Fibroblast of peridontal ligament (primary cell): ENCODE measurements around the gene STX4.

ENCODE experiments used
- DNase-seq: peaks from one replicate; pipeline ENCODE4 v3.0.0-alpha.2; 2010; ENCODE audit errors: extremely low read depth

The STX4 gene

DNA sequence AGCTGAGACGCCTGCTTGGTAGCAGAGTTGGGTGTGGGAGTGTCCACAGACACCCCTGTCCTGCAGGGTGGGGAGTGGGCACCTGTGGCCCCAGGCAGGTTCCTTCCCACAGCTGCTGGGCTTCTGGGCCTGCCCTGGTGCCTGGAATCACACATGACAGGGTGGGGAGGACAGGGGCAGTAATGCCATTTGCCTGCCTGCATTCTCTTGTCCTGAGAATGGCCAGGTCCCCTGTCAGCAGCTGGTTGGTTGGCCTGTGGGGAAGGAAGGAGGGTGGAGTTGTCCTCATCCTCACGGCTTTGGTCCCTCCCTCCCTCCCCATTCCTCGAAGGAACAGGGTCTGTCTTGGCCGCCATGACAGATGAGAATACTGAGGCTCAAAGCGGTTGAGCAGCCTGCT, 50.2 kb downstream of the STX4 start:
- no peak for DNase-seq

DNA sequence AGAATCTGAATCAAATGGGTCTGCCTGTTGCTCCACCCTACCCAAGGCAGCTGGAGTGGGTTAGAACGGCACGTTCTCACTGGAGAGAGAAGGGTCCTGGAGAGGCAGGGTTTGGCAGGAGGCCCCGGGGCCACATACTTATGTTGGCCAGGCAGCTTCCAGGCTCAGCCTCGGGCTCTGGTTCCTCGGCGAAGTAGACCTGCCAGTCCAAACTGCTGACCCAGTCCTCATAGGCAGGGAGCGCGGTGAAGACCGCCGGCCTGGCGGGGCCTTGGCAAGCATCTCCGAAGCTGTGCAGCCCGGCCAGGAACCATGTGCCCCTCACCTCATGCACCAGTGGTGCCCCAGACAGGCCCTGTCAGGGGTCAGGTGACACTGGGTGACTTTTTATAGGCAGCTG, 50.6 kb downstream of the STX4 start:
- DNase-seq, result no peak

DNA sequence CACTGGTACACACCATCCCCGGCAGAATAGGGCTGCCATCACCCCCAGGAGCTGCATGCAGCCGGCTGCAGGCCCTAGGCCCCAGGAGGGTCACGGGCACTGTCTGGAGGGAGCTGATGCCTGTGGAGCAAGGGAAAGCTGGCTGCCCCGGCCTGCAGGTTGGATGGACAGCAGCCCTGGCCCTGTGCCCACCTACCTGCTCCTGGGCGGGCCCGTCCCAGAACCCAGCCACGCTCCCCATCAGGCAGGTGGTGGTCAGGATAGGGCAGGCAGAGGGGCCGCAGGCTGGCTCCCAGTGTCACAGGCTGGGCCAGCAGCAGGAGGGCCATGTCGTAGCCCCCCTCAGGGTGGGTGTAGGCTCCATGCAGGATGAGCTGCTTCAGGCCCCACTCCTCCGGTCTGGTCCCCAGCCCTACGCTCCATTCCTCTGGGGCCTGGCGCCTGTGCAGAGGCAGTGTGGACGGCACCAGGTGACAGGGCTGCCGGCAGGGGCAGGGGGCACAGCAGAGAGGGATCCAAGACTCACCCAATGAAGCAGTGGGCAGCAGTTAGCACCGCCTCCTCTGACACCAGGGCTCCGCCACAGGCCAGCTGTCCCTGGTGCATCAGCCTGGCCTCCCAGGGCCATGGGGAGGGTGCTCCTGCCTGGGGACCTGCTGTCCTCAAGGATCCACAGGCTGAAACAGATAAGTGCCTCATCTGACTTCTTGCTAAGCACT, 51.4 kb downstream of the STX4 start:
- DNase-seq, result no peak

DNA sequence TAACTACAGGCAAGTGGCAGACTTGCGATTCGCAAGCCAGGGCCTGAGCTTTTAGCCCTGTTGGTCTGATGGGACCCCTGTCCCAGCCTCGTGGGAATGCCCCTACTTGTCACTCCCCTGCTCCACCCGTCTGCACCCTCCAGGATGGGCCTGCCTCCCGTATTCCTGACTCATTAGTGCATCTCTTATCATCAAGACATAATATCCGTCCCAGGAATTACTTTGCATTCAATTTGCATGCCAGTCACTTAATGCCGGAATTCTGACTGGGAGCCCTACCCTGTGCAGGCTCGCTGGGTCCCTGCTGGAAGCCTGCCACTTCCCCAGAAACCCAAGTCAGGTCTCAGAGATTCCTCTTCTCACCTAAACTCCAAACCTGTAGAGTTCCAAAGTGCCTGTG, 52.1 kb downstream of the STX4 start:
- DNase-seq, result no peak

DNA sequence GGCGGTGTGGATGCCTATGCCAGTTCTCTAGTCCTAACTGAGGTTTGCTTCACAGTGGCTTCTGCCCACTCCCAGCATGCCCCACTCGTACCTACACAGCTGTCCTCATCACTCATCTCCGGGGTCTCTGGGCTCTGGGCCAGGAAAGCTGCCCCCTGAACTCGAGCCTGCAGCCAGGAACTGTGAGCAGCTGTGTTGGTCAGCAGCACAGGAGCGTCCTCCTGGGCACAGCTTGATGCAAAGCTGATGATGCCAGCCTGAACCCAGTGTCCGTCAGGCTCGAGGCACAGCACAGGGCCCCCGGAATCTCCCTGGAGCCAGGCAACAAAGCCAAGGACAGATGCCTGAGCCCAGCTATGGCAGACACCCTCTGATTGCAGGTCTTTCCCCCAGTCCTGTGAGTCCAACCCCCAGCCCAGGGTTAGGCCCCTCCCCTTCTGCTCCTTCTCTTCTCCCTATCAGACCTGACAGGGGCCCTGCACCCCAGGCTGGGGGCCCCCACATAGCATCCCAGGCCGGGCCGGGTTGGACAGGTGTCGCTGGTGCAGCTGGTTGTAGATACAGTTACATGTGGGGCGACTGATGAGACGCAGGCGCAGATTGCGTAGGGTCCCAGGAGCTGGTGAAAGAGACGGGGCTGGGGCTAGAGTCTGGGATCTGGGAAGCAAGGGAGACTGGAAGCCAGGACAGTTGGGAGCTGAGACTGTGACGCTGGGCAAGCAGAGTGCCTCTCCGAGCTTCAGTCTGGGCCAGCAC, 52.7 kb downstream of the STX4 start:
- DNase-seq, result no peak

DNA sequence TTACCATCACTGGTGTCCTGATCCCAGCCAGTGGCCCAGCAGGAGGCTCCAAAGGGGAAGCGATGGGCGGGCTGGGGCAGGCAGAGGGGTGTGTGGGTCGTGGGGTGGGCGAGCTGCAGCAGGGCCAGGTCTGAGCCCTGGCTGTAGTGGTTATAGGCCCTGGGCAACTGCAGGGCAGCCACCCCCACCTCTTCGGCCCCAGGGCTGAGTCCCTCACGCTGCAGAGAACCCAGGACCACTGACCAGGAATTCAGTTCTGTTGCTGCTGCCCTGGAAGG, 53.2 kb downstream of the STX4 start:
- no peak for DNase-seq

DNA sequence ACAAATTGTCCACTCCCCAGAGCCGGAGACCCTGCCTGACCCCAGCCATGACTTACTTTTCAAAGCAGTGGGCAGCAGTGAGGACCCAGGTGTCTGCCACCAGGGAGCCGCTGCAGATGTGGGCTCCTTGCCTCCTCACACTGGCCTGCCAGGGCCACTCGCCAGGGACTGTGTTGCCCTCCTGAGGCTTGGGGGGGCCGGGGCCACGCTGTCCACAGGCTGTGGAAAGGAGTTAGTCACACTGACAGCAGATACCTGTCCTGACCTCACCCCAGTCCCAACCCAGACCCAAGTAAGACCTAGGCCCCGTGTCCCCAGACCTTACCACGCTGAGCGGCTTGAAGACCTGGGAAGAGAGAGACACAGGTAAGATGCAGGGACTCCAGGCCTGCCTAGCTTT, 54.1 kb downstream of the STX4 start:
- no peak for DNase-seq

DNA sequence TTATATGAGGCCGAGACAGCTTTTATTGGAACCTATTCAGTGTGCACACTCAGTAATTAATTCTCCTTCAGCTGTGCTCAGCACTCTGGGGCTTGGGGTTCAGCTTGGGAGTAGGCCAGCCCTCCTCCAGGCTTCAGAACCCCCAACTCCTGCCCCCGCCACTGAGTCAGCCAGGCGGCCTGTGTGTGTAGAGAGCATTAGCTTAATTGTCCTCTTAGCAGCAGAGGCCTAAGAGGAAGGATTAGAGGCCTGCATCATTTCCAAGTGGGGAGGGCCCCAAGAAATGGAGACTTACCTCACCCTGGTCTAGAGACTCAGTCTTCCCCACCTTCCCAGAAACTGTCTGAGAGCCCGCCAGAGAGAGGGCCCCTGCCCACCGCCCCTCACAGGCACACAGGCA, 54.6 kb downstream of the STX4 start:
- no peak for DNase-seq

DNA sequence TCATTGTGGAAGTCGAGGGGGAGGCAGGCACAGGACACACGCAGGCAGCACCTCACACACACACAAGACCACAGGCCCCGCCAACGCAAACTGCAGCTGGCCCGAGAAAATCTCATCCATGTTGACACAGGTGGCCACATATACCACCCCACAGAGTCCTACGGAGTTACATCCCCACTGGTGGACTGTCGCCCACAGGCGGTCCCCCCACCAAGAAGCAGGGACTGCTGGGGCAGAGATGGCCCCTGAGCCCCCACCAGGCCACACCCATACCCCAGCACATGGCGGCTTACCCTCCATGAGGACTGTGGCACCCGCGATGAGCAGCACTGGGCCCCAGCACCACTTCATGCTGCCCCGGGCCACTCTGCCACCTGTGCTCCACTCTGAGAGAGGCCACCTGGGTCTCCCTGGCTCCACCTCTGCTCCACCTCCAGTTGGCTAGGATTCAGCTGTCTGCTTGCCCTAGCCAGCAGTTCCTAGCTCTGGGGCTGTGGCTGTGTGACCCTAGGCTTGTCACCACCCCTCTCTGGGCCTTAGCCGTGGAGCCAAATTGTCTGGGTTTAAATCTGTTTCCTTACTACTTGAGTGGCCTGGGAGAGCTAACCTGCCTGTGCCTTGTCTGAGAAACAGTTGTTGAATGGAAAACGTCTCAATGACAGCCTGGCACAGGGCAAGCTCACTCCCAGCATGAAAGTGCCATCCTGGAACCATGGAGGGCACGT, 55.3 kb downstream of the STX4 start, which contains the start of gene PRSS53:
TSS of gene PRSS53 (minus strand) at position 485 of the 725 bp plus-strand sequence. CDS start at position 351, 134 bp downstream.
- no peak for DNase-seq

DNA sequence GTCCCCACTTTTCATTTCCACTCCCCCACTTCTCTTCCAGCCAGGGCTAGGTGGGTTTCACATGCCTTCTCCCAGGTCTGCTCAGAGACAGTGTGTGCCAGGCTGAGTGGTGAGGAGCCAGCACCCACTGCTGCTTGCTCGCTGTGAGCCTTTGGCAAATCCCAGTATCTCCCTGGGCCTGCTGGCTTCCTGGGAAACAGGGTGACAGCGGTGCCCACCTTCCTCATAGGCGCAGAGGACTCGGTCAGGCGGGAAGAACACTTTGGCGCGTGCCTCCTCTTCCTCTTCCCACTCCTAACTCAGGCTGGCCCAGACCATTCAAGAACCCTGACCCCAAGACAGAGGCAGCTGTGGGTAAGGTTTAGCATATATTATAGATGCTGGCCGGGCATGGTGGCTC, 55.8 kb downstream of the STX4 start:
- no peak for DNase-seq
